Caki2 (cell line): Measurements from ENCODE around the gene PFAS. TPM values are rescaled to one million over a fixed set of nuclear protein-coding genes. Genes with fewer than 3 reads are reported as not detected.

Source experiments
- DNase-seq: peaks from one replicate; pipeline ENCODE4 v3.0.0-alpha.2; 2015; ENCODE audit warnings: low read depth
- in situ Hi-C: cut with HindIII; loops from 2 replicates; pipeline ENCODE4 v1.10.0; 2016; ENCODE audit warnings: low sequenced_read_pairs, low pct_unique_long_range_greater_than_20kb, mixed read lengths
- total RNA-seq: library from RNA; depleted of rRNA; stranded (reverse); fragments of >200 nt; shearing (Covaris generic); gene quantifications from 2 replicates; pipeline ENCODE4 v1.2.3, GENCODE V29; 2014; ENCODE audit warnings: low replicate concordance; rRNA removed

The PFAS gene
- total RNA-seq, 1 experiment from 2014 or later, result 30.2 TPM

GRCh38 chr17:8318010-8318935, 69.2 kb downstream of the PFAS start:
- DNase-seq, result no peak
- in situ Hi-C loops, result no loop called here

Other genes starting within 250 kb of the PFAS start
- gene GUCY2D, start 246.7 kb upstream of the PFAS start, total RNA-seq, result not detected in 2 replicates
- not detected in 2 replicates for gene ALOX15B, start 210.2 kb upstream of the PFAS start, total RNA-seq
- 0.74 TPM in 1 of 2 replicates, not detected in the other for gene ALOX12B, start 161.6 kb upstream of the PFAS start, total RNA-seq
- not detected in 2 replicates for gene ALOXE3, start 130.8 kb upstream of the PFAS start, total RNA-seq
- gene HES7, start 125.2 kb upstream of the PFAS start, total RNA-seq, result 5.3 TPM in 1 of 2 replicates, not detected in the other
- gene PER1, start 96.9 kb upstream of the PFAS start, total RNA-seq, result 3.2 and 5.6 TPM in 2 replicates
- gene VAMP2, start 86.3 kb upstream of the PFAS start, total RNA-seq, result 0.09 TPM in 1 of 2 replicates, not detected in the other
- 47.8 and 62.4 TPM in 2 replicates for gene TMEM107, start 72.9 kb upstream of the PFAS start, total RNA-seq
- 7.0 and 8.7 TPM in 2 replicates for gene BORCS6, start 59.1 kb upstream of the PFAS start, total RNA-seq
- gene AURKB, start 38.7 kb upstream of the PFAS start, total RNA-seq, result 67.6 and 78.3 TPM in 2 replicates
- 0.38 and 1.2 TPM in 2 replicates for gene CTC1, start 1.2 kb upstream of the PFAS start, total RNA-seq
- 13.8 and 28.6 TPM in 2 replicates for gene RANGRF, start 39.4 kb downstream of the PFAS start, total RNA-seq
- gene SLC25A35, start 46.1 kb downstream of the PFAS start, total RNA-seq, result 0.81 TPM in 1 of 2 replicates, not detected in the other
- gene ARHGEF15, start 61.0 kb downstream of the PFAS start, total RNA-seq, result not detected in 2 replicates
- not detected in 2 replicates for gene ODF4, start 90.6 kb downstream of the PFAS start, total RNA-seq
- gene RPL26, start 133.9 kb downstream of the PFAS start, total RNA-seq, result 2,280 and 2,521 TPM in 2 replicates
- gene RNF222, start 148.5 kb downstream of the PFAS start, total RNA-seq, result not detected in 2 replicates
- 29.1 and 46.7 TPM in 2 replicates for gene NDEL1, start 186.6 kb downstream of the PFAS start, total RNA-seq